HEK293 (cell line): ENCODE results near the gene CLEC12A.
A peak's percentile ranks its signal among the peaks of the same experiment; 100 is the strongest.

Experiments used
- CTCF ChIA-PET: fragments of 350-600 bp; formaldehyde crosslinking; extraction: SDS; loops from one replicate; lab custom pipeline; 2021; ENCODE audit warnings: antibody characterized with exemption; lab: Yijun Ruan, JAX
- POLR2A ChIA-PET: fragments of 300-600 bp; formaldehyde crosslinking; extraction: SDS; loops from one replicate; lab custom pipeline; 2020; ENCODE audit warnings: antibody characterized with exemption, inconsistent platforms; lab: Yijun Ruan, JAX
- H3K27ac ChIP-seq: fragments of 200-500 bp; sonication (Bioruptor generic); 2 replicates; pipeline ENCODE4 v1.5.1; 2014; ENCODE audit warnings: low read depth, low read length, control low read depth, inconsistent platforms; ENCODE audit errors: extremely low read depth
- H3K36me3 ChIP-seq, 2 experiments: fragments of 200-500 bp in 1 of 2; sonication (Bioruptor generic) in 1 of 2; 1 replicate in 1 of 2; 2 replicates in 1 of 2; pipeline ENCODE4 v1.5.1; 2014 to 2017; ENCODE audit warnings: inconsistent platforms in 2 of 2, low read length in 2 of 2; ENCODE audit not compliant: control insufficient read depth in 2 of 2, insufficient read depth in 1 of 2
- H3K4me1 ChIP-seq: fragments of 200-500 bp; sonication (Bioruptor generic); 2 replicates; pipeline ENCODE4 v1.5.1; 2014; ENCODE audit warnings: mild to moderate bottlenecking, low read length, inconsistent platforms; ENCODE audit not compliant: control insufficient read depth, insufficient read depth
- H3K4me3 ChIP-seq: 2 replicates; pipeline ENCODE4 v1.5.1; 2011; ENCODE audit warnings: low read depth, mild to moderate bottlenecking, control low read depth, low read length, moderate library complexity
- H3K9me3 ChIP-seq: fragments of 200-500 bp; sonication (Bioruptor generic); 2 replicates; pipeline ENCODE4 v1.5.1; 2014; ENCODE audit warnings: low read depth, low read length, inconsistent platforms; ENCODE audit not compliant: control insufficient read depth, insufficient read depth
- HOXD13 ChIP-seq: sonication (generic); formaldehyde crosslinking; IDR thresholded peaks from 2 replicates; pipeline ENCODE4 v1.8.0; 2022; ENCODE audit warnings: missing genetic modification reagents, borderline replicate concordance
- KLF7 ChIP-seq: fragments of 450-650 bp; formaldehyde crosslinking; IDR thresholded peaks from 2 replicates; pipeline ENCODE4 v1.5.1; 2016; ENCODE audit warnings: missing biosample characterization, missing genetic modification characterization, borderline replicate concordance
- MYNN ChIP-seq: fragments of 450-650 bp; formaldehyde crosslinking; IDR thresholded peaks from 2 replicates; pipeline ENCODE4 v1.5.1; 2016; ENCODE audit warnings: missing biosample characterization, missing genetic modification characterization, borderline replicate concordance
- PRDM1 ChIP-seq: fragments of 450-650 bp; formaldehyde crosslinking; IDR thresholded peaks from 2 replicates; pipeline ENCODE4; 2016; ENCODE audit warnings: missing biosample characterization, missing genetic modification characterization
- PRDM10 ChIP-seq: fragments of 450-650 bp; formaldehyde crosslinking; IDR thresholded peaks from 2 replicates; pipeline ENCODE4 v1.5.1; 2016; ENCODE audit warnings: missing biosample characterization, missing genetic modification characterization
- SETDB1 ChIP-seq: IDR thresholded peaks from one replicate; pipeline ENCODE4 v1.6.1; 2017; ENCODE audit warnings: mild to moderate bottlenecking, low read length, moderate library complexity, mixed read lengths; ENCODE audit not compliant: insufficient read length
- TRIM28 ChIP-seq: IDR thresholded peaks from 2 replicates; pipeline ENCODE4 v1.6.1; 2011; ENCODE audit warnings: low read length, control low read depth, borderline replicate concordance
- ZBTB44 ChIP-seq: fragments of 450-650 bp; IDR thresholded peaks from 2 replicates; pipeline ENCODE4 v1.5.1; 2018; ENCODE audit warnings: missing biosample characterization, mild to moderate bottlenecking, missing genetic modification characterization
- ZNF148 ChIP-seq: fragments of 450-650 bp; formaldehyde crosslinking; IDR thresholded peaks from 2 replicates; pipeline ENCODE4 v1.5.0; 2017; ENCODE audit warnings: missing biosample characterization, missing genetic modification characterization, borderline replicate concordance
- ZNF174 ChIP-seq: fragments of 450-650 bp; formaldehyde crosslinking; IDR thresholded peaks from 2 replicates; pipeline ENCODE4 v1.5.0; 2017; ENCODE audit warnings: missing biosample characterization, mild to moderate bottlenecking, missing genetic modification characterization
- ZNF184 ChIP-seq: fragments of 450-650 bp; IDR thresholded peaks from 2 replicates; pipeline ENCODE4 v1.5.1; 2018; ENCODE audit warnings: missing biosample characterization, mild to moderate bottlenecking, missing genetic modification characterization
- ZNF19 ChIP-seq: fragments of 450-650 bp; formaldehyde crosslinking; IDR thresholded peaks from 2 replicates; pipeline ENCODE4; 2016; ENCODE audit warnings: missing biosample characterization, missing genetic modification characterization, low read depth
- ZNF223 ChIP-seq: fragments of 450-650 bp; formaldehyde crosslinking; IDR thresholded peaks from 2 replicates; pipeline ENCODE4 v1.5.1; 2016; ENCODE audit warnings: missing biosample characterization, missing genetic modification characterization
- ZNF248 ChIP-seq: fragments of 450-650 bp; formaldehyde crosslinking; IDR thresholded peaks from 2 replicates; pipeline ENCODE4 v1.5.1; 2017; ENCODE audit warnings: missing biosample characterization, missing genetic modification characterization
- ZNF292 ChIP-seq: fragments of 450-650 bp; formaldehyde crosslinking; IDR thresholded peaks from 2 replicates; pipeline ENCODE4 v1.5.1; 2016; ENCODE audit warnings: low read depth, missing biosample characterization, missing genetic modification characterization, borderline replicate concordance
- ZNF350 ChIP-seq: fragments of 450-650 bp; formaldehyde crosslinking; IDR thresholded peaks from 2 replicates; pipeline ENCODE4 v1.5.0; 2017; ENCODE audit warnings: missing biosample characterization, mild to moderate bottlenecking, missing genetic modification characterization
- ZNF366 ChIP-seq: fragments of 450-650 bp; formaldehyde crosslinking; conservative IDR thresholded peaks from 2 replicates; pipeline ENCODE4 v1.5.1; 2016; ENCODE audit warnings: missing biosample characterization, missing genetic modification characterization
- ZNF433 ChIP-seq: fragments of 450-650 bp; formaldehyde crosslinking; IDR thresholded peaks from 2 replicates; pipeline ENCODE4 v1.5.1; 2016; ENCODE audit warnings: missing biosample characterization, missing genetic modification characterization, low read depth
- ZNF510 ChIP-seq: fragments of 450-650 bp; formaldehyde crosslinking; IDR thresholded peaks from 2 replicates; pipeline ENCODE4 v1.5.1; 2018; ENCODE audit warnings: mild to moderate bottlenecking, missing genetic modification characterization, missing biosample characterization; ENCODE audit not compliant: insufficient replicate concordance
- ZNF530 ChIP-seq: fragments of 450-650 bp; formaldehyde crosslinking; IDR thresholded peaks from 2 replicates; pipeline ENCODE4 v1.5.1; 2016; ENCODE audit warnings: low read depth, missing biosample characterization, missing genetic modification characterization
- ZNF544 ChIP-seq: fragments of 450-650 bp; formaldehyde crosslinking; IDR thresholded peaks from 2 replicates; pipeline ENCODE4 v1.5.0; 2017; ENCODE audit warnings: missing biosample characterization, missing genetic modification characterization
- ZNF558 ChIP-seq: fragments of 450-650 bp; formaldehyde crosslinking; IDR thresholded peaks from 2 replicates; pipeline ENCODE4 v1.5.1; 2016; ENCODE audit warnings: missing biosample characterization, missing genetic modification characterization
- ZNF596 ChIP-seq: fragments of 450-650 bp; IDR thresholded peaks from 2 replicates; pipeline ENCODE4 v1.5.0; 2018; ENCODE audit warnings: missing biosample characterization, mild to moderate bottlenecking, missing genetic modification characterization, moderate library complexity
- ZNF654 ChIP-seq: fragments of 450-650 bp; formaldehyde crosslinking; IDR thresholded peaks from 2 replicates; pipeline ENCODE4 v1.5.1; 2016; ENCODE audit warnings: low read depth, missing biosample characterization, missing genetic modification characterization
- ZNF701 ChIP-seq: fragments of 450-650 bp; formaldehyde crosslinking; IDR thresholded peaks from 2 replicates; pipeline ENCODE4 v1.5.1; 2016; ENCODE audit warnings: missing biosample characterization, missing genetic modification characterization
- ZNF76 ChIP-seq: fragments of 450-650 bp; formaldehyde crosslinking; IDR thresholded peaks from 2 replicates; pipeline ENCODE4; 2016; ENCODE audit warnings: low read depth, missing biosample characterization, missing genetic modification characterization, borderline replicate concordance
- ZNF830 ChIP-seq: fragments of 450-650 bp; IDR thresholded peaks from 2 replicates; pipeline ENCODE4 v1.5.0; 2018; ENCODE audit warnings: missing biosample characterization, missing genetic modification characterization, low read depth, mild to moderate bottlenecking, moderate library complexity
- ZNF837 ChIP-seq: fragments of 450-650 bp; formaldehyde crosslinking; IDR thresholded peaks from 2 replicates; pipeline ENCODE4 v1.5.1; 2016; ENCODE audit warnings: missing biosample characterization, missing genetic modification characterization
- ZSCAN23 ChIP-seq: fragments of 450-650 bp; formaldehyde crosslinking; IDR thresholded peaks from 2 replicates; pipeline ENCODE4 v1.5.1; 2016; ENCODE audit warnings: missing biosample characterization, missing genetic modification characterization
- TF ChIP-seq, protein P1 (sequence below): fragments of 450-650 bp; formaldehyde crosslinking; IDR thresholded peaks from 2 replicates; pipeline ENCODE4 v1.5.1; 2016; ENCODE audit warnings: missing biosample characterization, missing genetic modification characterization

CLEC12A gene

DNA sequence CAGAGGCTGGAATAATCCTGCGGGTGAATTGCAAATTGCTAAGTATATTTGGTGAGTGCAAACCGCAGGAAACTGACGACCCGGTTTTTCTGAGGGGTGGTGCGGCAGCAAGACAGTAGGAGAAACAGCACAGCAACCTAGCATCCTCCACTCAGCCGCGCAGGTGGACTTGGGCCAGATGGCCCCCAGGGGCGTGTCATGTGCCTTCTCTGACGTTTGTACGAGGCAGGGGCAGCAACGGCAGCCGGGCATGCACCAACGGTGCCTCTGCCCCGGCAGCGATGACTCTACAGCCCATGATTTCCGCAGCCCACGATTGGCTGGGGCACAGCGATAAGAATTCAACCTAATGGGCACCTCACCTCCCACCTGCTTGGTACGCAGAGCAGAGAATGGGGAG lies 28.0 kb upstream of the CLEC12A start (continued):
- peak; percentile 70 for TF ChIP-seq ZBTB44 (tag by site-specific recombination)
- TF ChIP-seq ZNF350, result no peak
- no peak for TF ChIP-seq ZNF510 (tag by site-specific recombination)
- TF ChIP-seq ZNF433 (tag by site-specific recombination), result no peak
- TF ChIP-seq ZNF366, result peak; percentile 71
- TF ChIP-seq ZNF596 (tag by site-specific recombination), result no peak
- peak; percentile 45 for TF ChIP-seq PRDM10 (tag by site-specific recombination)
- TF ChIP-seq ZNF701, result no peak
- no peak for TF ChIP-seq ZNF19 (tag by site-specific recombination)
- no peak for TF ChIP-seq ZNF544 (tag by site-specific recombination)
- TF ChIP-seq KLF7 (tag by site-specific recombination), result no peak
- no peak for TF ChIP-seq ZNF148 (tag by site-specific recombination)

DNA sequence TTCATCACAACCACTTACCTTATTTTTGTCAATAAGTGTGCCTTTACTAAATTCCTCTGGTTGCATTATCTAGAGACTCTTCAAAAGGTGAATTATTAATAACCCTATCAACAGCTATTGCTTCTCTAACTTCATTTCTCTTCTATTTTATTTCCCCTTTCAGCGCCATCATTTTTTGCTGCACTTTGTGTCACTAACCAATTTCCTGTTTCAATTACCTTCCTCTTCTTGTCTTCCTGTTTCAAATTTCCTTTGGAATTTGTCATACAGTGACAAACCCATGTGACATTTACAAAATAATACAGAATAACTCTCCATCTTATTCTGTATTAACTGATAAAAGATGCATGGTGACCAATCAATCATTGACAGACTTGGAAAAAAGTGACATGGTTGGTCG lies 26.8 kb upstream of the CLEC12A start:
- TF ChIP-seq ZNF223 (tag by site-specific recombination), result no peak
- no peak for TF ChIP-seq ZNF530 (tag by site-specific recombination)
- no peak for TF ChIP-seq ZNF558
- no peak for TF ChIP-seq ZNF292 (tag by site-specific recombination)
- TF ChIP-seq, protein P1, sequence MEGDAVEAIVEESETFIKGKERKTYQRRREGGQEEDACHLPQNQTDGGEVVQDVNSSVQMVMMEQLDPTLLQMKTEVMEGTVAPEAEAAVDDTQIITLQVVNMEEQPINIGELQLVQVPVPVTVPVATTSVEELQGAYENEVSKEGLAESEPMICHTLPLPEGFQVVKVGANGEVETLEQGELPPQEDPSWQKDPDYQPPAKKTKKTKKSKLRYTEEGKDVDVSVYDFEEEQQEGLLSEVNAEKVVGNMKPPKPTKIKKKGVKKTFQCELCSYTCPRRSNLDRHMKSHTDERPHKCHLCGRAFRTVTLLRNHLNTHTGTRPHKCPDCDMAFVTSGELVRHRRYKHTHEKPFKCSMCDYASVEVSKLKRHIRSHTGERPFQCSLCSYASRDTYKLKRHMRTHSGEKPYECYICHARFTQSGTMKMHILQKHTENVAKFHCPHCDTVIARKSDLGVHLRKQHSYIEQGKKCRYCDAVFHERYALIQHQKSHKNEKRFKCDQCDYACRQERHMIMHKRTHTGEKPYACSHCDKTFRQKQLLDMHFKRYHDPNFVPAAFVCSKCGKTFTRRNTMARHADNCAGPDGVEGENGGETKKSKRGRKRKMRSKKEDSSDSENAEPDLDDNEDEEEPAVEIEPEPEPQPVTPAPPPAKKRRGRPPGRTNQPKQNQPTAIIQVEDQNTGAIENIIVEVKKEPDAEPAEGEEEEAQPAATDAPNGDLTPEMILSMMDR (tag by site-specific recombination), result no peak
- no peak for TF ChIP-seq ZNF76 (tag by site-specific recombination)
- TF ChIP-seq SETDB1, result no peak
- TF ChIP-seq ZNF248 (tag by site-specific recombination), result no peak
- TF ChIP-seq ZNF184 (tag by site-specific recombination), result no peak
- no peak for TF ChIP-seq TRIM28
- TF ChIP-seq ZNF837 (tag by site-specific recombination), result no peak
- TF ChIP-seq ZNF830, result no peak
- no peak for TF ChIP-seq ZSCAN23 (tag by site-specific recombination)
- TF ChIP-seq HOXD13 (CRISPR knock-in tag), result no peak
- no peak for TF ChIP-seq MYNN (tag by site-specific recombination)
- TF ChIP-seq ZNF174 (tag by site-specific recombination), result no peak
- no peak for TF ChIP-seq ZNF654 (tag by site-specific recombination)
- no peak for TF ChIP-seq PRDM1 (tag by site-specific recombination)
- Histone ChIP-seq H3K4me3 (no peak overlapping the region), H3K4me1 (no peaks in the 10 kb centered on the region; the same call in 1 of the 2 replicates), H3K36me3 (no peaks in the 10 kb centered on the region), H3K9me3 (no peaks in the 10 kb centered on the region; the same call in 1 of the 2 replicates), H3K27ac (no peak overlapping the region)
- POLR2A ChIA-PET, result no interaction called here
- CTCF ChIA-PET, result interaction anchor here (0.8 kb wide), 1 partner anchor 23 kb away, joined by 3 read pairs; no protein-coding TSS in a partner anchor
